Stomach (tissue), 9 donors: ENCODE results near the gene STRIP2. TPM values are rescaled to one million over a fixed set of nuclear protein-coding genes. Genes with fewer than 3 reads are reported as not detected.

Experiments used
- DNase-seq, 2 donors: peaks; one replicate each; pipeline versions ENCODE4 v3.0.0 to v3.0.0-alpha.2; 2013 to 2019
- H3K27ac ChIP-seq, 5 donors: fragments of 200-600 bp in 4 of 5; sonication (generic) in 4 of 5; one replicate each; pipeline ENCODE4 v1.5.1; 2013 to 2019; ENCODE audit warnings: mild to moderate bottlenecking in 1 of 5, moderate library complexity in 1 of 5
- H3K27me3 ChIP-seq, 3 donors: fragments of 200-600 bp; sonication (generic); one replicate each; pipeline ENCODE4 v1.5.1; 2017 to 2019; ENCODE audit warnings: mixed run types in 1 of 3
- H3K36me3 ChIP-seq, 4 donors: fragments of 200-600 bp; sonication (generic); 1 replicate in 3 of 4; 2 replicates in 1 of 4; pipeline ENCODE4 v1.5.1; 2016 to 2019
- H3K4me1 ChIP-seq, 4 donors: fragments of 200-600 bp; sonication (generic); one replicate each; pipeline ENCODE4 v1.5.1; 2016 to 2019
- H3K4me3 ChIP-seq, 4 donors: fragments of 200-600 bp; sonication (generic) in 3 of 4; one replicate each; pipeline ENCODE4 v1.5.1; 2016 to 2019; ENCODE audit warnings: mild to moderate bottlenecking in 1 of 4
- H3K9me3 ChIP-seq, 4 donors: fragments of 200-600 bp; sonication (generic); one replicate each; pipeline ENCODE4 v1.5.1; 2016 to 2019
- EP300 ChIP-seq: sonication (generic); formaldehyde crosslinking; IDR thresholded peaks from one replicate; pipeline ENCODE4 v1.6.1; 2017; ENCODE audit warnings: antibody characterized with exemption
- POLR2A ChIP-seq, 4 donors: fragments of 450-650 bp; IDR thresholded peaks; one replicate each; pipeline ENCODE4 v1.6.1; 2016; ENCODE audit warnings: antibody characterized with exemption in 4 of 4, control low read depth in 2 of 4, mild to moderate bottlenecking in 1 of 4, moderate library complexity in 1 of 4
- POLR2AphosphoS5 ChIP-seq, 3 donors: sonication (generic); formaldehyde crosslinking; IDR thresholded peaks; one replicate each; pipeline ENCODE4 v1.6.1; 2016; ENCODE audit warnings: antibody characterized with exemption in 3 of 3
- WGBS, 5 donors: extraction: QIAGEN DNeasy Blood & Tissue Kit in 3 of 5; methylation state at CpG; one replicate each; pipeline versions ENCODE4 v1.1.5 to v1.1.7; 2013 to 2018; 5-methylcytosine and 5-hydroxymethylcytosine counted together
- intact Hi-C: fragments of 100-400 bp; cut with DNase I; formaldehyde crosslinking; loops from one replicate; pipeline ENCODE4 v1.15.1; 2023; ENCODE audit warnings: low total_unique reads
- polyA plus RNA-seq, 3 donors: library from polyadenylated mRNA; stranded (reverse); fragments of 200-250 nt; gene quantifications; one replicate each; pipeline ENCODE4 v1.2.3, GENCODE V29; 2013
- total RNA-seq, 5 donors: library from RNA; depleted of rRNA; stranded (reverse); fragments of >200 nt; gene quantifications; one replicate each; pipeline versions ENCODE4 v1.1.0 to v1.2.3, GENCODE V29; 2014 to 2016
- TF ChIP-seq, protein P1 (sequence below), 7 experiments: fragments of 450-650 bp in 4 of 7; fragments of 200-600 bp in 3 of 7; sonication (generic) in 3 of 7; IDR thresholded peaks; one replicate each; pipeline ENCODE4 v1.5.1; 2016 to 2019; ENCODE audit warnings: antibody characterized with exemption in 7 of 7, control low read depth in 2 of 7, mild to moderate bottlenecking in 1 of 7
- donor health status: healthy with polysubstance abuse.
- donor health status: Bipolar disorder and iron deficiency.
- donor health status: healthy.

STRIP2 gene
- total and polyA plus RNA-seq, 8 donors: 0.56 to 2.0 (median 0.98) TPM; not detected in 3

DNA sequence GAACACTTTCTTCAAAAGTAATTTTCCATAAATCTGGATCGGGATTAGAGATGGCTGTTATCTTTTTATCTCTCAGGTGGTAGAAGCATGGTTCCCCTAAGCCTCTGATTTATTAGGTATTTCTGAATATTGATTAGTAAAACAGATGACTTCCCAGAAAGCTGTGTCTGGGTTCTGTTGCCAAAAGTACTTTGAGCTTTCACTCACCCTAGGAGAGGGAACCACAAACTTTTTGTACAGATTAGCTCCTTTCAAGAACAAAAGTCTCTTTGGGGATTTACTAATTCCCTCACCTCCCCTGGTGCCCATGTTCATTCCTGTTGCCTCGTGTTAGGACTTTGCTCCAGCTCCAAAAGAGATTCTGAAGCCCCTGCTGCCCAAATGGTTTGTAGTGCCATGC lies 46.7 kb upstream of the STRIP2 start:
- Histone ChIP-seq H3K4me1 (no peaks in the 10 kb centered on the region), H3K27ac (no peak overlapping the region), H3K27me3 (no peaks in the 10 kb centered on the region), H3K9me3 (no peaks in the 10 kb centered on the region), H3K36me3 (peaks cover 0 to 49% (median 42%) of the 10 kb centered on the region in 4 donors), H3K4me3 (no peak overlapping the region)
- WGBS, 5 donors: 77 to 88% (median 85%) methylated on average over 2 of the region's 2 CpGs
- DNase-seq: no peak
- intact Hi-C loops: no loop called here
- no peak for TF ChIP-seq POLR2A (IDR thresholded peaks at IDR 0.05)
- TF ChIP-seq POLR2AphosphoS5 (IDR thresholded peaks at IDR 0.05): no peak
- TF ChIP-seq, protein P1, sequence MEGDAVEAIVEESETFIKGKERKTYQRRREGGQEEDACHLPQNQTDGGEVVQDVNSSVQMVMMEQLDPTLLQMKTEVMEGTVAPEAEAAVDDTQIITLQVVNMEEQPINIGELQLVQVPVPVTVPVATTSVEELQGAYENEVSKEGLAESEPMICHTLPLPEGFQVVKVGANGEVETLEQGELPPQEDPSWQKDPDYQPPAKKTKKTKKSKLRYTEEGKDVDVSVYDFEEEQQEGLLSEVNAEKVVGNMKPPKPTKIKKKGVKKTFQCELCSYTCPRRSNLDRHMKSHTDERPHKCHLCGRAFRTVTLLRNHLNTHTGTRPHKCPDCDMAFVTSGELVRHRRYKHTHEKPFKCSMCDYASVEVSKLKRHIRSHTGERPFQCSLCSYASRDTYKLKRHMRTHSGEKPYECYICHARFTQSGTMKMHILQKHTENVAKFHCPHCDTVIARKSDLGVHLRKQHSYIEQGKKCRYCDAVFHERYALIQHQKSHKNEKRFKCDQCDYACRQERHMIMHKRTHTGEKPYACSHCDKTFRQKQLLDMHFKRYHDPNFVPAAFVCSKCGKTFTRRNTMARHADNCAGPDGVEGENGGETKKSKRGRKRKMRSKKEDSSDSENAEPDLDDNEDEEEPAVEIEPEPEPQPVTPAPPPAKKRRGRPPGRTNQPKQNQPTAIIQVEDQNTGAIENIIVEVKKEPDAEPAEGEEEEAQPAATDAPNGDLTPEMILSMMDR (IDR thresholded peaks at IDR 0.05): no peak
- no peak for TF ChIP-seq EP300

DNA sequence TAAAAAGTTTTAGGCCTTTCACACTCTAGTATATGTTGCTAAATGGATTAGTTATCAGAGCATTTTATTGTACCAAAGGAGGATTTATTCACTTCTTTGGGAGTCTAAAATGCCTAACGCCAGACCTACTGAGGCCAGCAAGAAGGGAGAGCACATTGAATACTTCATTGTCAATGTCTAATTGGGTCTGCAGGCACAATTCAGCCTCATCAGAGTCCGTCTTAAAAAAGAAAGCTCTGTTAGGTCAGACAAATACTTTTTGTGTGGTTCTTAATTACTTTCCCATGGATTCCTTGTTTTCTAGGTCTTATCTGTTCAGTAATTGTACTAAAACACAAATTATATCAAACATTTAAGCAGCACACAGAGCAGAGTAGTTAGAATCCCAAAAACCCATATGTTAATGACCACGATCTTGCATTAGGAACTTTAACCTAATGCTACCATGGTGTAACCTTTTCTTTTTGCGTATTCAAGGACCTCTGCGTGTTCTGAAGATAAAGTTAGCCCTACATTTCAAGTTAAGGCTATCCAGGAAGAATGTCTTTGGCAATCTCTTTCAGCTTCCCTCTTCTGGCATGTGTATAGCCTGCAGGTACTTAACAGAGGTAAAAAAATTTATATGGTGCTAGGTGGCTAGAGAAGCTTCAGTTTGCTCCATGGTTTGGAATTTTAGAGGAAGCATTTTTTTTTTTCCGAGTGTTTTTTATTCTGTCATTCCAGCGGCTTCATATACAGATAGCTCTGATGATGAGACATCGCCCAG lies 45.7 kb upstream of the STRIP2 start:
- H3K4me3 ChIP-seq: no peak overlapping the region
- no peaks in the 10 kb centered on the region for H3K4me1 ChIP-seq
- DNase-seq: no peak
- H3K27ac ChIP-seq: no peak overlapping the region
- TF ChIP-seq POLR2A (IDR thresholded peaks at IDR 0.05): no peak
- TF ChIP-seq POLR2AphosphoS5 (IDR thresholded peaks at IDR 0.05): no peak
- TF ChIP-seq, protein P1 (IDR thresholded peaks at IDR 0.05): no peak
- TF ChIP-seq EP300: no peak
- H3K9me3 ChIP-seq: no peaks in the 10 kb centered on the region
- WGBS, 5 donors: 80 to 88% (median 83%) methylated on average over 8 of the region's 8 CpGs
- peaks cover 0 to 52% (median 39%) of the 10 kb centered on the region in 4 donors for H3K36me3 ChIP-seq
- H3K27me3 ChIP-seq: no peaks in the 10 kb centered on the region
- intact Hi-C loops: no loop called here

DNA sequence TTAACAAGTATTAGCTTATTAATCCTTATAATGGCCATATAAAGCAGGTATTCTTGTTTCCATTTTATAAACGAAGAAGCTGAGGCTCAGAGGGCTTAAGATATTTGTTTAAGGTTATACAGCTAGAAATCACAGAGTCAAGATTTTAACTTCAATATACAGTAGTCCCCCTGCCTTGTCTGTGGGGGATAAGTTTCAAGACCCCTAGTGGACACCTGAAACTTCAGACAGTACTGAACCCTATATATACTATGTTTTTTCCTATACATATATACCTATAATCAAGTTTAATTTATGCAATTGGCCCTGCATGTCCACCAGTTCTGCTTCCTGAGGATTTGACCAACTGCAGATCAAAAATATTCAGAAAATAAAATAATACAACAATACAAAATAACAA lies 44.4 kb upstream of the STRIP2 start:
- H3K9me3 ChIP-seq: no peaks in the 10 kb centered on the region
- no peaks in the 10 kb centered on the region for H3K4me1 ChIP-seq
- WGBS, 5 donors: 56 to 85% (median 76%) methylated on average over 1 of the region's 1 CpG
- no peak for DNase-seq
- H3K27ac ChIP-seq: no peak overlapping the region
- H3K4me3 ChIP-seq: no peak overlapping the region
- peaks cover 0 to 52% (median 38%) of the 10 kb centered on the region in 4 donors for H3K36me3 ChIP-seq
- no peak for TF ChIP-seq POLR2A (IDR thresholded peaks at IDR 0.05)
- no peak for TF ChIP-seq EP300
- no peaks in the 10 kb centered on the region for H3K27me3 ChIP-seq
- intact Hi-C loops: no loop called here

DNA sequence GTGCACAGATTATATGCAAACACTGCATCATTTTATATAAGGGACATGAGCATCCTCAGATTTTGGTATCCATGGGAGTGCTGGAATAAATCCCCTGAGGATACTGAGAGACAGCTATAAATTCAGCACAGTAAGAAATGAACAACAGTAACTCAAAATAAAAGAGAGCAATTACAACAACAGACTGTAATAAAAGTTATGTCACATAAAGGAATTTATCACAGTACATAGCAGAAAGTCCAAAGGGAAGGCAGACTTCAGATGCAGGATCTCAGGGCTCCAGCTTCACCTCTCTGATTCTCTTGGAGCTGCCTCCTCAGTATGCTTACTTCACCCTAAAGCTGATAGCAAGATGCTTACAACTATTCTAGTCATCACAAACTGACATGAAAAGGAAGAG lies 43.9 kb upstream of the STRIP2 start:
- TF ChIP-seq EP300 (no peak), POLR2AphosphoS5 (IDR thresholded peaks at IDR 0.05) (no peak), POLR2A (IDR thresholded peaks at IDR 0.05) (no peak)
- TF ChIP-seq, protein P1 (IDR thresholded peaks at IDR 0.05): no peak
- intact Hi-C loops: no loop called here
- Histone ChIP-seq H3K27me3 (no peaks in the 10 kb centered on the region), H3K4me1 (no peaks in the 10 kb centered on the region), H3K27ac (no peak overlapping the region), H3K36me3 (peaks cover 0 to 52% (median 40%) of the 10 kb centered on the region in 4 donors), H3K4me3 (no peak overlapping the region), H3K9me3 (no peaks in the 10 kb centered on the region)
- DNase-seq: no peak

DNA sequence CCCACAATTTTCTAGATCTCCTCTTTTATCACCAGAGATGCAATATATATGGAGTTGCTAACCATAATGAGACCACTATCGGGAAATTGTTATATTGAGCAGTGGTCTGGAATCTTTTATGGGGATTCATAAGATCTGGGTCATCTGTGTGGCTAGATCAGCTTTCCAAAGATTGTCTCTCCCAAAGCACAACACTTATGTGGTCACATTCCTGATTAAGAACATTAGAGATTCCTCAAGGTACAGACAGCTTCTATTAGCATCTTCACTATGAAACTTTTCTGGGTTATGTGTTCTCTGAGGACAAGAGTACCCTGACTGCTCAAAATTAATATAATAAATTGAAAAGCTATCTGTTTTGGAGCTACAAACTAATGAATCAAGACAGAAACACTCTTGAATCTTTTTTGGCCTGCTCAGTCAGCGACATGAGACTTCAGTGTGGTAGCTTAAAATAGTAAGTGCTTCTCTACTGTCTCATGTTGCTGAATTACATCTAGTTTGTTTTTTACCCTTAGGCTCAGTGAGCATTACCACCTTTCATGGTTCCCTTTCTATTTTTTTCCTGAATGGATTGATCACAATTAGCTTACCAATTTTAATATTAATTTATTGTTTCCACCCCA lies 42.6 kb upstream of the STRIP2 start:
- 87 to 95% (median 93%) methylated on average over 2 of the region's 2 CpGs for WGBS, 5 donors
- no peak for DNase-seq
- no peaks in the 10 kb centered on the region for H3K9me3 ChIP-seq
- H3K27me3 ChIP-seq: no peaks in the 10 kb centered on the region
- H3K27ac ChIP-seq: no peak overlapping the region
- TF ChIP-seq EP300 (no peak), POLR2A (IDR thresholded peaks at IDR 0.05) (no peak)
- TF ChIP-seq, protein P1 (IDR thresholded peaks at IDR 0.05): no peak
- intact Hi-C loops: no loop called here
- peaks cover 0 to 60% (median 53%) of the 10 kb centered on the region in 4 donors for H3K36me3 ChIP-seq
- H3K4me3 ChIP-seq: no peak overlapping the region
- H3K4me1 ChIP-seq: no peaks in the 10 kb centered on the region
